HG03103 (cell line): ENCODE results near the gene NFIB.

Experiments
- ATAC-seq: cut with Tn5 transposase; IDR thresholded peaks from one replicate; pipeline ENCODE4 v1.9.1; 2021; ENCODE audit warnings: low read depth; ENCODE audit not compliant: unreplicated experiment

Gene NFIB

DNA sequence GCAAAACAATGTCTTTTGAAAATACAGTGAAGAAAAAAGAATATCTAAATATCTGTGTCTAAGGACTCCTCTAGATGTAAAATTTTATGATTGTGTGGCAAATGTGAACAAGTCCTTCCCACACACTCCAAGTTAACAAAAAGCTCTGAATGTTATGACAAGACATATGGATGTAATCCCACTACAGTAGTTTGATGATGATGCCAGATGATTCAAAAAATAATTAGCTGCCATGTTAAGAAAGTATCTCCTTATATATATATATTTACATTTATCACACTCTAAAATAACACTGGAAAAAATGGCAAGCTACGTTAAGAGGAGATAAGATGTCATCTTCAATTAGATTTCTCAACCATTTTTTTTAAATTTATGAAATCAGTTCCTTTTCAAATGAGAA, 178.5 kb downstream of the NFIB start:
- ATAC-seq = no peak

DNA sequence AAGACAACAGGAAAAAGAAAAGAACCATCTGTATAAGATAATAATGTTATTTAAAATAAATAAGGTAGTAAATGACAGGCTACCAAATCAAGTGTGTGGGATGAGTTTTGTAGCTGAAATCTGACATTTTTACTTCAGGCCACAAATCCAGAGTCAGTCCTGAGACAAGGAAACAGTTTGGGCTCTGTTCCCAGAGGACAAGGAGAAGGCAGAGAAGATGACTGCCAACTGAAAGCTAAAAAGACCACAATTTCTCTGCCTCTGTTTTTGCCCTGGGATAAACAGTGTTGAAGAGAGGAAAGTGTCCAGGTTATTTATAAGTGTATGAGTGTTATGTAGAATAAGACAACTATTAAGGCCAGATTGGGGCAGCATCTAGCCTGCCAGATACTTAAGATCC, 180.5 kb downstream of the NFIB start:
- ATAC-seq = no peak

DNA sequence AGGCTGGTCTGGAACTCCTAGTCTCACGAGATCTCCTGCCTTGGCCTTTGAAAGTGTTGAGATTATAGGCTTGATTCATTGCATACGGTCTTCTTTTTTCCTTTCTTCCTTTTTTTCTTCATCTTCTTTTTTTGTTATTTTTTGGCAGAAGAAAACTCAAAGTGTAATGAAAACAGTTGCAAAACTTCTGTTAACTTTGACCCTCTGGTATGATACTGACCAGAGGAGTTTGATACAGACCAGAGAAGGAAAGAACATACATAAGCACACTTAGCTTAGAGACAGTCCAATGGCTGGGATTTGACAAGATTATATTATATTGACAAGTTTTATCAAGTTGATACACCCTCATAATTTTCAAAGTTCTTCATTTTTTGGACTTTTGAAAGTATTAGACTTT, 181.2 kb downstream of the NFIB start:
- ATAC-seq = no peak

DNA sequence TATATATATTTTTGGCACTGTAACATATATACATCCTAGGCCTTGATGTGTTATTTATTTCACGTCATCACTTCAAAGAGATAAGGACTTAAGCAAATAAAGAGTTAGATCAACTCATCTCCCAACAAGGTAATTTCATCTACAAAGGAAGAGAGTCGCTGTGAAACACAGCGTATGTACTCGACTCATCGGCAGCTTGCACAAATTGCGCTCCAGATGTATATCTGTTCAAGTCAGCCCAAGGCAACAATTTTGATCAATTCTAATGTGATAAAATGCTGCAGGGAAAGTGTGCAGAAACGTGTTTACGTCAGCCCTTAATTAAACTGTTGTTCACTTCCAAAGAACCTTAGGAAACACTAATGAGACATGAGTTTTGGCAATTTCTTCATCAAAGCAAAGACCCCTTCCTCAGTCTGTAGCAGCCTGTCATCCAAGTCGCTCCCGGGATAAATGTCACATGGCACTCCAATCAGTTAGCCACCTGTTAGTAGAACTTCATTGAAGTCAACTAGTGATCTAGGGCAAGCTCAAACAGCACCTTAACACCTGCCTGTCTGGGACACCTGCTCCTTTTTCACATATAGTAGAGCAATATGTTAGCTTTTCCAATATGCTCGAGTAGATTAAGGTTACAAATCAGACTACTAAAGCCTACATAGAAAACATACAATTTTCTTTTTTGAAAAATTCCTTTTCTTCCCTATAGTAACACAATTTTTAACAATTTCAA, 182.4 kb downstream of the NFIB start:
- no peak for ATAC-seq

GRCh38 chr9:14127656-14128055, 186.3 kb downstream of the NFIB start:
- no peak for ATAC-seq

DNA sequence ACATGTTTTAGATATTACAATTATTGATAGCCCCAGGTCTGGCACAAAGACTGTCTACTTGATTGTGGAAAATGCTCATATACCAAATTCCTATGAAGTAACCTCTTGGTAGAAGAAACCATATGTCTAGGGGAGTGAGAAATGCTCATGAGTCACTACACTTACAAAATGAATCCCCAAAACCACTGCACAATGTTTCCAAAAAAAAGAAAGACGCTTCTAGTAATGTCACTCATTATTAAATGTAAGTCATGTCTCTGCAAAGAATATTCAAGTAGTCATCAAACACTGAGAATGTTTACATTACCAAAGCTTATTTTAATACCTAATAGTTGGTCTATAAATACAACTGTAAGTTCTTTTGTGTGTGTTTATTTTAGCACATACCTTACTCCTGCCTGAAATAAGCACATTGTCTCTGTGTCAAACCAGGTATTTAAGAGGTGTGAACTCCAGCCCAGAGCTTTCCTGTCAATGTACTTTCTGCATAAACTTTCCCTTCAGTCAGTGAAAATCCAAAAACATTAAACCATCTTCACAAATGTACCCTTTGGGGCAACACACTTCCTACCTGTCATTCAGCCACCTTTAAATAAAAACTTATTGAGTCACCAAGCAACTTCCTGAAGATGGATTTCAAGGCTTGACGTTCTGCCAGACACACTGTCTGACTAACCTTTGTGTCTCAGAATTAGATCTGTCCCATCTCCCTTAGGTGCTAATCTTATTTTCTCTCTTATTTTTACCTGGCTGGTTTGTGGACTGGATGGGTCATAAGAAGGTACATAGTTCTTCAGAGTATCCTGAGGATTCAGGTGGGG, 194.0 kb downstream of the NFIB start:
- no peak for ATAC-seq

DNA sequence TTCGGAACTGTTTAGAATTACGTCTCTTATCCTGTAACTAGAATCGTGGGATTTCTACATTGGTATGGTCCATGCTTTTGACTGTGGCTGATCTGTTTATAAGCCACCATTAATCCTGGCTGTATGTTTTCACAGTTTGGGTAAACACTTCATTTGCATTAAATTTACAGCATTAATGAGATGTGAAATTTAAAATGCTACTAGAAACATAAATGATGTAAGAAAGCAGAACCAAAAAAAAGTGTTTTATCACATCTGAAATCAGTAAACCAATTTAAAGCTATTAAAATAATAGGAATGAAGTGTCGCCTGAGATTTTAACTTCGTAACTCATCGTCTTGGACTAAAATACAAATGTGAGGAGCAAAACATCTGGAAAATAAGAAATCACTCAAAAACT, 201.7 kb downstream of the NFIB start:
- ATAC-seq = no peak

- ATAC-seq = no peak
Observed at GRCh38 chr9:14111696-14112095, 202.2 kb downstream of the NFIB start.

DNA sequence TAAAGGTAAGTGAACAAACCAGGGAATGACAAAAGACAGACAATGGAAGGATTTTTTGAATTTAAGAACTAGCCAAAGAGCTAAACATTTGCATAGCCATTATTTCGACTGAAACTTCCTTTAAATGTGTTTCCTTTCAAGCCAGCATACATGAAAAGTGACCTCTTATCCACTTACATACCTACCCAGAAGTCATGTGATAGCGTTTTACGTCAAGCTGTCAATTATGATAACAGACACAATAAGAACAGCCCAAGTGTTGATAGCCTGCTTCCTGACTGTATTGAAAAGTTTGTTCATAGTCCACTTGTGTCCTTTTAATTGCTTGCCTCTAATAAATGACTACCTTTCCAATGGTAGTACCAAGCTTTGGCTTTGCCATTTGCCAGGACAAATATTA, 206.0 kb downstream of the NFIB start:
- ATAC-seq = no peak

GRCh38 chr9:14107495-14107894, 206.4 kb downstream of the NFIB start:
- no peak for ATAC-seq

DNA sequence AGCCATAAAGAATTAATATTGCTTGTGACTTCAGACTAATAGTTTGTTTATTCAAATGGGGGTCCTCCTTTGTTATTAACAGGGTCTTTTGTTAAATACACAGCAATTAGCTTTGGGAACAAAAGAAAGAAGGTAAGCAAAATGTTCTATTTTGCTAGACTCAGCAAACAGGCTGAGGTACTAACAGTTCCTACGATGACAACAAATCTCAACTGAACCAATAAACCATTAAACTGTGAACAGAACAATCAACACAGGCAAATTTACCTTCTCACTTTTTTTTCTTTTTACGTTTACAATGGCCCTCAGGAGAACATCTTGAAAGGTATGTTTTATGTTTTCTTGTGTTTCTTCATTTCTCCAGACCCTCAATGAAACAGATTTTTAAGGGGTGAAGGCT, 207.2 kb downstream of the NFIB start:
- no peak for ATAC-seq

- no peak for ATAC-seq
Observed at GRCh38 chr9:14104496-14104895, 209.4 kb downstream of the NFIB start.

DNA sequence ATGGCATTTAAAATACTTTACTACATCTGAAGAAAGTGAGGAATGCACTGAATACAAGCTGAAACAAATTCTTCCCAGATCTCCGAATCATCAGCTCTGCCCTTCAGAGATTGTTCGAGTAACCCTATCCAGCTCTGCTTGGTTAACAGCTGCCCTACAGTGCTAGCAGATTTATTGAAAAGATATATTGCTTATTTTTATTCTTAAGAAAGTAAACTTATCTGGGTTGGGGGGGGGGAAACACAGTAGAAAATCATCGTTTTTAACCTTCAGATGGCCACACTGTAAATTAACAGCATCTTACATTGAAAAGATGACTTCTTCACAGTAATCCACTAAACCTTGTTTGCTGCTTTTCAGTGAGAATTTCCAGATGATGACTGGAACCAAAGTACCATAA, 210.8 kb downstream of the NFIB start:
- ATAC-seq = no peak

DNA sequence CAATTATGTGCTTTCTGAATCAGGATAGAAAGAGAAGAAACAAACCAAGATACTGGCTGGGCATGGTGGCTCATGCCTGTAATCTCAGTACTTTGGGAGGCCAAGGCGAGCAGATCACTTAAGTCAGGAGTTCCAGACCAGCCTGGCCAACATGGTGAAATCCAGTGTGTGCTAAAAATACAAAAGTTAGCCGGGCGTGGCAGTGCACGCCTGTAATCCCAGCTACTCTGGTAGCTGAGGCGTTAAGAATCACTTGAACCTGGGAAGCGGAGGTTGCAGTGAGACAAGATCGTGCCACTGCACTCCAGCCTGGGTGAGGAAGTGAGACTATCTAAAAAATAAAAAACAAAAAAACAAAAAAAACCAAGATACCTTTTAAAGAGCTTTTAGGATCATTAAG, 214.2 kb downstream of the NFIB start:
- no peak for ATAC-seq

DNA sequence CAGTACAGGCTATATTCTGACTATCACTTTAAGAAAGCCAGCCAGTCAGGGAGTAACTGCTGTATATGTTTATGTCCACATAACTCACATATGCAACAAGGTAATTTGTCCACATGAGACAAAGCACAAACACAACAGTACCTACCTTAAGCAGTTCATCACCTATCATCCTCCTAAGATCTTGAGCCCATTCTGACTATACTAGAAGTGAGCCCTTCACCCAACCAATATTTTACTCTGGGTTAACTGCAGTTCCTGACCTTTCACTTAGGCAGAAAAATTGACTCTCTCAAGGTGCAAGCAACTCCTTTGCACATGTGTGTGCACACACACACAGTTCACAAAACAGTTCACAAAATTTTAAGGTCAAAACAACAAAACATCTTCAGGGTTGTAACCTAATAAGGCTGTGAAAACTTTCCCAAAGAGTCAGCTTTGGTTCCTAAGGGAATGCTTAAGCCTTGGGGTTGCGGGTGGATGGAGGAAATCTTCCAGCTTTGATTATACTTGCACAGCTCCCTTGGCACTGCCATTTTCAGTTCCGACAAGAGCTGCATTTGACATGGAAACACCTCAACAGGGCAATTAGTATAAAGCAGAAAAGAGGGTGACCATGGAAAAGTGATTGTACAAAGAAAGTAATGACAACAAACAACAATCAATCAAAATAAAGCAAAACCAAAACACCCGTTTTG, 215.3 kb downstream of the NFIB start:
- no peak for ATAC-seq

GRCh38 chr9:14097666-14098415, 216.1 kb downstream of the NFIB start:
- no peak for ATAC-seq

DNA sequence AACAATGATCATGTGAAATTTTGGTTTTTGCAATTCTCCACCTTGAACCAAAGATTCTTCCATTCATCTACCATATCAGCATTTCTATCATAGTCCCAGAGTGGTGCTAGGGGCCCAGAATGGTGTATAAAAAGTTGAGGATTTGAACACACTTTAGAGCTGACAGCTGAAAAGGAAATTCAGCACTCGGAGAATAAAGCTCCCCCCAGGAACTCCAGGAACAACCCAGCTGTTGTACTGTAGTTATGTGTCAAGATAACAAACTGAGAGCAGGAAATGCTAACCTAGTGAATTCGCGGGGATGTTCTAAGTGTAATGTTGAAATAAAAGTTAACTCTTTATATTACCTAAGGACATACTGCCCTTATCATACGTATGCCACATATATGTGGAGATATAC, 216.7 kb downstream of the NFIB start:
- no peak for ATAC-seq

DNA sequence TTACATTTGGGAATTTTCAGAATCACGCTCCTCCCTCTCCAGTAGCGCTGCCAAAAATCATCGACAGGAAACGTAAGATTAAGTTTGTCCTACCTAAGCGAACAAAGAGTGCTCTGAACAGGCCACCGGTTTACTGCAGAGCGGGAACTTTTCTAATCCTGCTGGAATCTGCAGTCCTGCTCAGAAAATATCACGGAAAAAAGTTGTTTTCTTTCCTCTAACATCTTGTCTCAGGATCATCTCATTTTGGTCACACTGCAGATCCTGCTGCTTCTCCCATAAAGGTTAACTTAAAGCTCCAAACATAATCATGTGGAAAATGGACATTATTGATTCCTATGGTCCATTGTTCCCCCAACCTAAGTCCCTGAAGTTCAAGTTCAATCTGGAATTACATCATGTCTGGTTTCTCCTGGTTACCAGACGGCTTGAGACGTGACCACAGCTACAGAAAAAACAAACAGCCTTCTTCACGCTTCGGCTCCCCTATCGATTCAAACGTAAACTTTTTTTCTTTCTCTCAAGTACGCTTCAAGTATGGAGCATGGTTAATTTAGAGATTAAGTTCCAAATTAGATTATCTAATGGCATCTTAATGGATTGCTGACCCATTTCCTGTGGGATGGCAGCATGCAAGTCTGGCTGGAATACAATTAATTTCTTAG, 217.6 kb downstream of the NFIB start:
- ATAC-seq = no peak

GRCh38 chr9:14095277-14095676, 218.7 kb downstream of the NFIB start:
- no peak for ATAC-seq

GRCh38 chr9:14094491-14094890, 219.4 kb downstream of the NFIB start:
- no peak for ATAC-seq
